IMR-90 (cell line): ENCODE data around the gene AOPEP.

Experiments used
- BHLHE40 ChIP-seq: fragments of 150-350 bp; IDR thresholded peaks from 2 replicates; pipeline ENCODE4 v1.6.1; 2016; ENCODE audit warnings: mild to moderate bottlenecking, low read depth, low read length
- CEBPB ChIP-seq: IDR thresholded peaks from 2 replicates; pipeline ENCODE4 v1.6.1; 2012; ENCODE audit warnings: low read depth, low read length, improper control_type of control experiment
- FOS ChIP-seq: fragments of 150-350 bp; IDR thresholded peaks from 2 replicates; pipeline ENCODE4 v1.6.1; 2016; ENCODE audit warnings: low read depth, low read length
- MAFK ChIP-seq: IDR thresholded peaks from 2 replicates; pipeline ENCODE4 v1.6.1; 2012; ENCODE audit warnings: low read depth, low read length, improper control_type of control experiment
- MAZ ChIP-seq: IDR thresholded peaks from 2 replicates; pipeline ENCODE4 v1.6.1; 2012; ENCODE audit warnings: low read depth, mild to moderate bottlenecking, low read length, improper control_type of control experiment, moderate library complexity, borderline replicate concordance
- MXI1 ChIP-seq: IDR thresholded peaks from 2 replicates; pipeline ENCODE4 v1.6.1; 2012; ENCODE audit warnings: low read depth, mild to moderate bottlenecking, low read length, moderate library complexity, borderline replicate concordance
- POLR2A ChIP-seq: IDR thresholded peaks from 2 replicates; pipeline ENCODE4 v1.6.1; 2012; ENCODE audit warnings: mild to moderate bottlenecking, low read depth, low read length
- RAD21 ChIP-seq: IDR thresholded peaks from 2 replicates; pipeline ENCODE4 v1.6.1; 2012; ENCODE audit warnings: low read length, improper control_type of control experiment
- RFX5 ChIP-seq: IDR thresholded peaks from 2 replicates; pipeline ENCODE4 v1.8.0; 2012; ENCODE audit warnings: low read depth, mild to moderate bottlenecking, low read length, moderate library complexity
- SMC3 ChIP-seq: fragments of 150-350 bp; IDR thresholded peaks from 2 replicates; pipeline ENCODE4 v1.6.1; 2016; ENCODE audit warnings: low read depth, mild to moderate bottlenecking, antibody characterized with exemption, low read length, moderate library complexity
- USF2 ChIP-seq: fragments of 150-350 bp; IDR thresholded peaks from 2 replicates; pipeline ENCODE4 v1.6.1; 2017; ENCODE audit warnings: mild to moderate bottlenecking, antibody characterized with exemption, low read length, low read depth
- TF ChIP-seq, protein P1 (sequence below): conservative IDR thresholded peaks from 2 replicates; pipeline ENCODE4 v1.5.1; 2012; ENCODE audit warnings: mild to moderate bottlenecking, low read depth, low read length, improper control_type of control experiment
- TF ChIP-seq, protein P2 (sequence below): fragments of 150-350 bp; IDR thresholded peaks from 2 replicates; pipeline ENCODE4 v1.6.1; 2016; ENCODE audit warnings: low read depth, mild to moderate bottlenecking, low read length, moderate library complexity, borderline replicate concordance

DNA sequence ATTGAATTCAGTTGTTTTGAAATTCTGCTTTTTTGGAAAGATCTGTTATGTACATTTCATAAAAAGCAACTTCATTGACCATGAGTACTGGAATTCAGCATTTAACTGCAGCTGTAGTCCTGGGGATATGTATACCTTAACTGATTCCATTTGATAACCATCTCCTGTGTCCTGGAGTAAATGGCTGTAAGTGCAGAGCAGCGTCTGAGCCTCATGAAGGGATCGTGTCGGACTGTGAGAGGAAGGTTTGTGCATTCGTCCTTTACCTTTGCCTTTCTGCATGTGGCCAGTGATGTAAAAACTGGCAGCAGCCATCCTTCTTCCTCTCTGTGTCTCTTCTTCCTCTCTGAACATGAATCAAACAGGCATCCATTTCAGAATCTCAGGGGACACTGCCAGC is 303.8 kb downstream of the AOPEP start:
- TF ChIP-seq MXI1 = no peak
- TF ChIP-seq, protein P1, sequence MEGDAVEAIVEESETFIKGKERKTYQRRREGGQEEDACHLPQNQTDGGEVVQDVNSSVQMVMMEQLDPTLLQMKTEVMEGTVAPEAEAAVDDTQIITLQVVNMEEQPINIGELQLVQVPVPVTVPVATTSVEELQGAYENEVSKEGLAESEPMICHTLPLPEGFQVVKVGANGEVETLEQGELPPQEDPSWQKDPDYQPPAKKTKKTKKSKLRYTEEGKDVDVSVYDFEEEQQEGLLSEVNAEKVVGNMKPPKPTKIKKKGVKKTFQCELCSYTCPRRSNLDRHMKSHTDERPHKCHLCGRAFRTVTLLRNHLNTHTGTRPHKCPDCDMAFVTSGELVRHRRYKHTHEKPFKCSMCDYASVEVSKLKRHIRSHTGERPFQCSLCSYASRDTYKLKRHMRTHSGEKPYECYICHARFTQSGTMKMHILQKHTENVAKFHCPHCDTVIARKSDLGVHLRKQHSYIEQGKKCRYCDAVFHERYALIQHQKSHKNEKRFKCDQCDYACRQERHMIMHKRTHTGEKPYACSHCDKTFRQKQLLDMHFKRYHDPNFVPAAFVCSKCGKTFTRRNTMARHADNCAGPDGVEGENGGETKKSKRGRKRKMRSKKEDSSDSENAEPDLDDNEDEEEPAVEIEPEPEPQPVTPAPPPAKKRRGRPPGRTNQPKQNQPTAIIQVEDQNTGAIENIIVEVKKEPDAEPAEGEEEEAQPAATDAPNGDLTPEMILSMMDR = no peak
- no peak for TF ChIP-seq BHLHE40
- TF ChIP-seq RFX5 = no peak
- TF ChIP-seq POLR2A = no peak
- TF ChIP-seq RAD21 = no peak
- no peak for TF ChIP-seq MAFK
- TF ChIP-seq, protein P2, sequence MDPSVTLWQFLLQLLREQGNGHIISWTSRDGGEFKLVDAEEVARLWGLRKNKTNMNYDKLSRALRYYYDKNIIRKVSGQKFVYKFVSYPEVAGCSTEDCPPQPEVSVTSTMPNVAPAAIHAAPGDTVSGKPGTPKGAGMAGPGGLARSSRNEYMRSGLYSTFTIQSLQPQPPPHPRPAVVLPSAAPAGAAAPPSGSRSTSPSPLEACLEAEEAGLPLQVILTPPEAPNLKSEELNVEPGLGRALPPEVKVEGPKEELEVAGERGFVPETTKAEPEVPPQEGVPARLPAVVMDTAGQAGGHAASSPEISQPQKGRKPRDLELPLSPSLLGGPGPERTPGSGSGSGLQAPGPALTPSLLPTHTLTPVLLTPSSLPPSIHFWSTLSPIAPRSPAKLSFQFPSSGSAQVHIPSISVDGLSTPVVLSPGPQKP = no peak
- no peak for TF ChIP-seq CEBPB
- TF ChIP-seq MAZ = no peak
- no peak for TF ChIP-seq USF2
- TF ChIP-seq SMC3 = no peak
- TF ChIP-seq FOS = no peak
